Memory B cell (primary cell): ENCODE results near the gene CEPT1.

Experiments
- ATAC-seq: fragments of 150-1000 bp; cut with Tn5 transposase; 2 replicates; pipeline ENCODE4 v1.10.0; 2021; ENCODE audit warnings: low read depth, mild to moderate bottlenecking, moderate library complexity
- DNase-seq, 2 donors: peaks; one replicate each; pipeline ENCODE4 v3.0.0; 2022; ENCODE audit warnings: low spot score in 2 of 2
- H3K27ac Mint-ChIP-seq: one replicate; pipeline ENCODE4 v1.8.0; 2022; ENCODE audit warnings: mild to moderate bottlenecking, moderate library complexity, mixed read lengths
- H3K27me3 Mint-ChIP-seq: one replicate; pipeline ENCODE4 v1.8.0; 2022; ENCODE audit warnings: mixed read lengths
- H3K36me3 Mint-ChIP-seq: one replicate; pipeline ENCODE4 v1.8.0; 2022; ENCODE audit warnings: mild to moderate bottlenecking, mixed read lengths
- H3K4me1 Mint-ChIP-seq: one replicate; pipeline ENCODE4 v1.8.0; 2022; ENCODE audit warnings: mixed read lengths
- H3K4me3 Mint-ChIP-seq: one replicate; pipeline ENCODE4 v1.8.0; 2022; ENCODE audit warnings: mild to moderate bottlenecking, moderate library complexity, mixed read lengths
- H3K9me3 Mint-ChIP-seq: one replicate; pipeline ENCODE4 v1.8.0; 2022; ENCODE audit warnings: mixed read lengths

The CEPT1 gene

DNA sequence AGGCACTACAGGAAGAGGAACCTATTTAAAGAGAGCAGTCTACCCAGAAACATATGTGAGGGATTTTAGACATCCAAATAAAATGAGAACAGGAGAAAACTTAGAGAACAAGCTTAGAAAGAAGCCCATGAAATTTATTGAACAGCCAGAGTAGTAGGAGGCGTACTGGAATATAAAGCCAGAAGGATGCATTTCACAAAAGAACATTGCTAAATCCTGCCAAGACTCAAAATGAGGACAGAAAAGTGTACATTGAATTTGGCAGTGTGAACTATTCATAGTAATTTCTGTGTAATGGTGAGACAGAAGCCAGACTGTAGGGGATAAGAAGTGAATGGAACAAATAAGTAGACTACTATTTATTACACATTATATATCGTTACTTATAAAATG lies 22.5 kb downstream of the CEPT1 start:
- Mint-ChIP-seq H3K4me1 (peaks cover 29% of the 10 kb centered on the region), H3K9me3 (no peaks in the 10 kb centered on the region), H3K4me3 (no peak overlapping the region), H3K36me3 (peaks cover 34% of the 10 kb centered on the region), H3K27me3 (no peaks in the 10 kb centered on the region), H3K27ac (peak overlapping the region; percentile 77)
- ATAC-seq, result no peak
- no peak for DNase-seq

DNA sequence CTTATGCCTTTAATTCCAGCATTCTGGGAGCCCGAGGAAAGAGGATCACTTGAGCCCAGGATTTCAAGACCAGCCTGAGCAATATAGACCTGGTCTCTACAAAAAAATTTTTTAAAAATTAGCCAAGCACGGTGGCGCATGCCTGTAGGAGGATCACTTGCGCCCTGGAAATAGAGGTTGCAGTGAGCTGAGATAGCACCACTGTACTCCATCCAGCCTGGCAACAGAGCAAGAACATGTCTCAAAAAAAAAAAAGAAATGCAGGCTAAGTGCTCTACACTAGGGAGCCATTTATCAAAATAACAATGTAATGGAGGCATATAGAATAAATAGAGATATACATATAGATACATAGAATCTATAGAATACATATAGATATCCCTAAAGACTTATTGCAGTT lies 23.3 kb downstream of the CEPT1 start:
- peaks cover 29% of the 10 kb centered on the region for H3K4me1 Mint-ChIP-seq

DNA sequence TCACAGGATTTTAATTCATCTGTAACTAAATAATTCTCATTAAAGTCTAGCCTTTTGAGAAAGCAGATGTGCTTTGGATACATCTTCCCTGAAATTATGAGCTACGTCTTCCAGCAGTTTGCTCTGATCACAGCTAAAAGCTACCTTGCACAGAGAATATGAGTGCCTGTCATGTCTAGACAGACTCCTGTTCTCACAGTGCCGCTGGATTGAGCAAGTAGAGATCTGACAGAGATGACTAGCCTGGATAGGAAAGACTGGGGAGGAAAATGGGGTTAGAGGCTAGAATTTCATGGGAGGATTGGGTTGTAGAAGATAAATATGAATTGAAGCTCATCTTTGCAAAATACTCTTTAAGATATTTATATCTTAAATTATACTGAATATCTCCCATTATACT lies 24.1 kb downstream of the CEPT1 start:
- H3K9me3 Mint-ChIP-seq, result no peaks in the 10 kb centered on the region
- H3K4me3 Mint-ChIP-seq, result no peak overlapping the region
- no peak overlapping the region for H3K27ac Mint-ChIP-seq
- no peak for DNase-seq
- H3K4me1 Mint-ChIP-seq, result peaks cover 29% of the 10 kb centered on the region
- no peaks in the 10 kb centered on the region for H3K27me3 Mint-ChIP-seq
- peaks cover 37% of the 10 kb centered on the region for H3K36me3 Mint-ChIP-seq
- ATAC-seq, result no peak

More for the DNA sequence above, 23.3 kb downstream of the CEPT1 start:
- H3K4me3 Mint-ChIP-seq, result no peak overlapping the region
- peaks cover 40% of the 10 kb centered on the region for H3K36me3 Mint-ChIP-seq
- DNase-seq, result no peak
- no peak for ATAC-seq
- no peaks in the 10 kb centered on the region for H3K9me3 Mint-ChIP-seq
- no peak overlapping the region for H3K27ac Mint-ChIP-seq
- no peaks in the 10 kb centered on the region for H3K27me3 Mint-ChIP-seq

DNA sequence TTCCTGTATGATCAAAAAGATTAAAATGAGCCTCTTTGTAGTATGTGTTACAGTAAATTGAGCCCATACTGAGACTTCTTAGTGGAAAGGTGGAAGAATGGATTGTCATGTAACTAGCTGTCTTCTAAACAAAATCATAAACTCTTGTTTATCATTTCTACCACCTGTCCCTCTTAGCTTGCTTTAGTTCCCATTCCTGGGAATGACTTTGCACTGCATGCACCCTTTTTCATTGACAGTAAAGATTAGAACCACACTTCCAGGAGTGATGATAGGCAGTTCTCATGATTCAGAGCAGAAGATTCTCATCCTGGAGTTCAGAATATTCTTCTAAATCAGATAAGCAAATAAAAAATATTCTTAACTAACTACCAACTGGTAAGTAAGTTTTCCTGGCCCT lies 32.4 kb downstream of the CEPT1 start:
- Mint-ChIP-seq H3K4me3 (no peak overlapping the region), H3K27me3 (no peaks in the 10 kb centered on the region), H3K4me1 (peaks cover 22% of the 10 kb centered on the region), H3K36me3 (peaks cover 28% of the 10 kb centered on the region), H3K9me3 (no peaks in the 10 kb centered on the region), H3K27ac (peak overlapping the region; percentile 80)
- no peak for ATAC-seq
- no peak for DNase-seq

DNA sequence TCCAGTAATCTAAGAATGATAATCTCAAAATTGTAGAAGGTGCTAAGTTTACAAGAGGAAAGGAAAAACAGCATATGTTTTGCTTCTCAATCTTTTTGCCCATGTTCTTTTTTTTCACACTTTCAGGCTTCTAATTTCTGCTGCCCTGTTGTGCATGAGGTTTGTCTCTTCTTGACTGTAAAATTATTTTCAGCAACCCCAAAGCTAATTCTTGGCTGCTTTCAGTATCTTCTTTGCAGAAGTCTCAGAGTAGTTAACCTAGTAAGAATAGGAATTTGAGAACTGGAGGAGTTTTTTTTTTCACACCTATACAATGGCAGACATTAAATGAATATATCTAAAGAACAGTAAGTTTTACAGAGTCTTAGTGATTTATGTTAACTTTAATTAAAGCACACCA lies 34.0 kb downstream of the CEPT1 start:
- no peak overlapping the region for H3K4me3 Mint-ChIP-seq
- H3K4me1 Mint-ChIP-seq, result peaks cover 22% of the 10 kb centered on the region
- no peaks in the 10 kb centered on the region for H3K9me3 Mint-ChIP-seq
- peaks cover 21% of the 10 kb centered on the region for H3K36me3 Mint-ChIP-seq
- no peak for ATAC-seq
- DNase-seq, result no peak
- no peaks in the 10 kb centered on the region for H3K27me3 Mint-ChIP-seq
- H3K27ac Mint-ChIP-seq, result no peak overlapping the region

DNA sequence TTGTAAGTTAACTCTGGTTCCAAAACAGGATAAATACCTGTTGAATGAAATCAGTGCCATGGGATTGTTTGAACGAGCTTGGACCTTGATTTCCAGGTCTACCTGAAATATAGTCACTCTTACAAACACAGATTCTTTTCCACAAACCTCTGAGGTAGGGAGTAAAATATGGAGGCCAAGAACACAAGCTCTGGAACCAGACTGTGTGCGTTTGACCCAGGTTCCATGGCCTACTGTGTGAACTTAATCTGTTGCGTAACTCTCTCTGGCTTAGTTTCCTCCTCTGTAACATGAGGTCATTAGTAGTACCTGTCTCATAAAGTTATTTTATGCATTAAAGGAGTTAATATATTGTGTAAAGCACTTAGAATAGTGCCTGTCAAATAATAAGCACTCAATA lies 35.3 kb downstream of the CEPT1 start:
- no peak for DNase-seq
- Mint-ChIP-seq H3K36me3 (peaks cover 30% of the 10 kb centered on the region), H3K4me3 (no peak overlapping the region), H3K4me1 (peaks cover 27% of the 10 kb centered on the region), H3K27ac (peak overlapping the region; percentile 71), H3K27me3 (no peaks in the 10 kb centered on the region), H3K9me3 (no peaks in the 10 kb centered on the region)
- ATAC-seq, result no peak

DNA sequence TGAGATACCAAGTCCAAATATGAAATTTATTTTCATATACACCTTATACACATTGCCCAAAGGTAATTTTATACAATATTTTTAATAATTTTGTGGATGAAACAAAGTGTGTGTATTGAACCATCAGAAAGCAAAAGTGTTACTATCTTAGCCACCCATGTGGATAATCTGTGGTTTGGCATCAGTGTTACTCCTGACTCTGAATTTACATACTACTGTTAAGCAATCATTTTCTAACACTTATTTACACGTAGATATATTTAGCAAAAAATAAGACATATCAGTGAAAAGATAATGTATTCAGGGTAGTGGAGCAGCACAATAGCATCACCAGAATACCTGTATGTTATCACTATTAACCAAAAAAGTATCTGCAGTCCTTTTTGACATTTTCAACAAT lies 36.7 kb downstream of the CEPT1 start:
- H3K4me1 Mint-ChIP-seq, result peaks cover 30% of the 10 kb centered on the region
- H3K4me3 Mint-ChIP-seq, result no peak overlapping the region

DNA sequence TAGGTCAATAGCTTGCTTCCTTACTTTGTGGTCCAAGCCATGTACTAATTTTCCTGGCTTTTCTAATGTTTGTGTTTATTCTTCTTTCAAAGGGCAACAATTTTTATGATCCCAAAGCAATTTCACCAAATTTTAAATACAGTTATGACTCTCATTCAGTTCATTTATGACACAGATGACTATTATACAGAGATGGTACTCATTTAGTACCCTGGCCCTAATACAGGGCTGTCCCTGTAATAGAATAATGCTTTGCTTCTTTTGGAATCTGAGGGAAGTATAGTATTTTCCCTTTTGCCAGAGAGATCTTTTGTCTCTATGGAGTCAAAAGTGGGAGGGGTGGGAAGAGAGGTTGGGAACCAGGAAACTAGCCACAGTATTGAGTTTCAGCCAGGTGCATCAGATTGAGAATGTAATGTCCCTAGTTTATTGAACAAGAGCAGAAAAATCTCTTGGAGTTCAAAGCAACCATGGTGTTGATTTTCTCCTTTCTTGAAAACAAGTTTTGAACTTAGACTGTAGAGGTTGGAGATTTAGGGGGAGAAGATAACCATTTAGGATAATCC lies 40.0 kb downstream of the CEPT1 start:
- ATAC-seq (no peak), DNase-seq (no peak)
- peaks cover 41% of the 10 kb centered on the region for H3K36me3 Mint-ChIP-seq
- H3K9me3 Mint-ChIP-seq, result no peaks in the 10 kb centered on the region
- peak overlapping the region; percentile 49 for H3K27ac Mint-ChIP-seq
- H3K27me3 Mint-ChIP-seq, result no peaks in the 10 kb centered on the region
- peaks cover 38% of the 10 kb centered on the region for H3K4me1 Mint-ChIP-seq
- no peak overlapping the region for H3K4me3 Mint-ChIP-seq

More for the DNA sequence above, 36.7 kb downstream of the CEPT1 start:
- Mint-ChIP-seq H3K27me3 (no peaks in the 10 kb centered on the region), H3K27ac (peak overlapping the region; percentile 28), H3K9me3 (no peaks in the 10 kb centered on the region), H3K36me3 (peaks cover 32% of the 10 kb centered on the region)
- DNase-seq (no peak), ATAC-seq (peak; percentile 83)

DNA sequence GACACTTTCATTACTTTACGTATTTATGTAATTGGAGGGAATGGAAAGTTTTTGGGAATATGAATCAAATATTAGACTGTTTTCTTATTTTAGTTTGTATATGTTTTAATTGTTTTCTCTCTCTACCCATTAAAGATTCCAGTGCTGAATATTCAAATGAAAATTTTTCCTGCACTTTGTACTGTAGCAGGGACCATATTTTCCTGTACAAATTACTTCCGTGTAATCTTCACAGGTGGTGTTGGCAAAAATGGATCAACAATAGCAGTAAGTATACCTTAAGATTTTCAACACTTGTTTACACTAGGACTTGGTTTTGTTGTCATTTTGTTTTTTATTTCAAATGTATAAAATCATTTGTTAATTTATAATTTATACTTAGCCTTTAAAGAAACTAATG lies 42.0 kb downstream of the CEPT1 start:
- Mint-ChIP-seq H3K36me3 (peaks cover 41% of the 10 kb centered on the region), H3K4me1 (peaks cover 38% of the 10 kb centered on the region), H3K27ac (peak overlapping the region; percentile 76), H3K27me3 (no peaks in the 10 kb centered on the region), H3K9me3 (no peaks in the 10 kb centered on the region), H3K4me3 (no peak overlapping the region)
- DNase-seq (no peak), ATAC-seq (no peak)

DNA sequence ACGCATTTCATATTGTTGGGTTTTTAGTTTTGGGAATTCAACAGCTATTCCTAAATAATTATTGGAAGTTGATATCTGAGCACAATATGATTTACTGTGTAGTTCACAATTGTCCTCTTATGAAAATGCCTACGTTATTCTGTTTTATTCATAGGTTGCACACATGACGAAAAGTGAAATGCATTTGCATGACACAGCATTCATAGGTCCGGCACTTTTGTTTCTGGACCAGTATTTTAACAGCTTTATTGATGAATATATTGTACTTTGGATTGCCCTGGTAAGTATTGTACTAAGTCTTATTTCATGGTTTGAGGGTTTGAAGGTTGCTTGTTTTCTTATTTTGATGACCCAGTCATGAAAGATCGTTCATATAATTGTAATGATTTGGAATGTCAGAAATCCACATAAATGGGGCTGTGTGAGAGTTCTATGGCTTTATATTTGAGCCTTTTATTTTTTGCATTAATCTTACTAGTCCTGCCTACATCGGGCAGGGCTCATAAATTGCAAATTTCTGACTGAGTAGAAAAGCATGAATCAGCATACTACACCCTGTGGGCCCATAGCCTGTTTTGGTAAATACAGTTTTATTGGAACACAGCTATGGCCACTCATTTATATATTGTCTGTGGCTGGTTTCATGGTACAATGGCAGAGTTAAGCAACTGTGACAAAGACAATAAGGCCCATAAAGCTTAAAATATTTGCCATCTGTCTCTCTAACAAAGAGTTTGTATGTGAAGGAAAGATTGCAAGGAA lies 43.5 kb downstream of the CEPT1 start:
- Mint-ChIP-seq H3K36me3 (peaks cover 51% of the 10 kb centered on the region), H3K27ac (peak overlapping the region; percentile 76), H3K4me1 (peaks cover 40% of the 10 kb centered on the region), H3K4me3 (no peak overlapping the region), H3K9me3 (no peaks in the 10 kb centered on the region), H3K27me3 (no peaks in the 10 kb centered on the region)
- no peak for DNase-seq
- no peak for ATAC-seq

DNA sequence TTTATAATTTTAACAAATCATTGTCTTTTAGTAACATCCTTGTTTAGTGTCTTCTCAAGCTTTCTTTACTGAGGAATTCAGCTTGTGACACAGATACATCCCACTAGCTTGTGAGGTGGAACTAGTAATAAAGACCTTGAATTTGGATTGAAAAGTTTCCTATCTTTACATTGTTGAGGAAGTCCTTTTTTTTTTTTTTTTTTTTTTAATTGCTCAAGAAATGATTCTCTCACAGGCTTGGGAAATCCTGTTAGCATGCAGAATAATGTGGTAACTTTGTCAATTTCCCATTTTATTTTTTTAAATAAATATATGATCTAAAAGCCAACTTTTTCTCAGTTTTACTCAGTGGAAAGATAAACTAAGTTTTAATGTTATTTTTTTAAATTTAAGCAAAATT lies 44.6 kb downstream of the CEPT1 start:
- H3K4me3 Mint-ChIP-seq, result no peak overlapping the region
- peaks cover 1% of the 10 kb centered on the region for H3K9me3 Mint-ChIP-seq
- ATAC-seq (no peak), DNase-seq (no peak)
- peak overlapping the region; percentile 85 for H3K27ac Mint-ChIP-seq
- H3K4me1 Mint-ChIP-seq, result peaks cover 37% of the 10 kb centered on the region
- no peaks in the 10 kb centered on the region for H3K27me3 Mint-ChIP-seq
- peaks cover 57% of the 10 kb centered on the region for H3K36me3 Mint-ChIP-seq

DNA sequence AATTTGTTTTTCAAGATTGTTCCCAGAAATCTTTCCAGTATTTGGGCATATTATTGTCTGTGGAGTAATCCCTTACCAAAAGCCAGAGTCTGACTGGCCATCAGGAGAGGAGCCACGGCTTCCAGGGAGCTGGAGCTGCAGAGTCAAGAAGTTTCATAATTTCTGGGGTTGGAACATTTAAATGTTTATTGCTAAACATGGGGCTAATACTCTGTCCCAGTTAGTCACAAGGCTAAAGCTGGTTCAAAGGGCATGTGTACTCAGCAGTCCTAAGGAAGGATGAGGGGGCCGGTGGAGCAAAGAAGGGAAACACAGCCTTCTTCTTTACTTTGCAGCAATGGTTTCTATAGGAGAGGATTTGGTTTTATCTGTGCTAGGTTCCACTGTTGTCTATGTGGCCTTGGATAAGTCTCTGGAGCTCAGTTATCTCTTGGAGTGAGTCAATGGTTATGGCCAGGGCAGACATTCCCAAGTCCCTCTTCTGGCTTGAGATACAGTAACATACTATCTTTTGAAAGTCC lies 51.0 kb downstream of the CEPT1 start:
- no peak overlapping the region for H3K4me3 Mint-ChIP-seq
- ATAC-seq, result no peak
- H3K36me3 Mint-ChIP-seq, result peaks cover 56% of the 10 kb centered on the region
- no peaks in the 10 kb centered on the region for H3K27me3 Mint-ChIP-seq
- peaks cover 1% of the 10 kb centered on the region for H3K9me3 Mint-ChIP-seq
- peak overlapping the region; percentile 93 for H3K27ac Mint-ChIP-seq
- DNase-seq, result no peak
- peaks cover 47% of the 10 kb centered on the region for H3K4me1 Mint-ChIP-seq

DNA sequence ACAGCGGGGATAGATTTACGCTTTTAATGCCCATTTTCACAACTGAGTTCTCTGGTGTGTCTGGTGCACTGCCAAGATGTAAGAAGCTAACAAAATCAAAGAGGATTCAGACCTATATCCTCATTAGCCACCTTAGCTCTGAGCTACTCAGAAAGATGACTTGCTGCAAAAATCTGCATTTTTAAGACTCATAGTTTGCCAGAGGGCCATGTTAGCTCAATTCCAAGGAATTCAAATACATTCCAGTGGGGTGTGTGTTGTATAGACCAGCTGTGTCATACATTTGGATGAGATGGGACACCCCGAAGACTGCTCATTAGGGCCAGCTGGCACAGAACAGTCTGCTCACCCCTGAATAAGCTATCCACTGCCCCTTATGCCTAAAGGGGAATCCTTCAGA lies 51.5 kb downstream of the CEPT1 start:
- ATAC-seq (no peak), DNase-seq (no peak)
- Mint-ChIP-seq H3K27ac (peak overlapping the region; percentile 93), H3K27me3 (no peaks in the 10 kb centered on the region), H3K9me3 (peaks cover 1% of the 10 kb centered on the region), H3K4me1 (peaks cover 50% of the 10 kb centered on the region), H3K36me3 (peaks cover 61% of the 10 kb centered on the region), H3K4me3 (no peak overlapping the region)

DNA sequence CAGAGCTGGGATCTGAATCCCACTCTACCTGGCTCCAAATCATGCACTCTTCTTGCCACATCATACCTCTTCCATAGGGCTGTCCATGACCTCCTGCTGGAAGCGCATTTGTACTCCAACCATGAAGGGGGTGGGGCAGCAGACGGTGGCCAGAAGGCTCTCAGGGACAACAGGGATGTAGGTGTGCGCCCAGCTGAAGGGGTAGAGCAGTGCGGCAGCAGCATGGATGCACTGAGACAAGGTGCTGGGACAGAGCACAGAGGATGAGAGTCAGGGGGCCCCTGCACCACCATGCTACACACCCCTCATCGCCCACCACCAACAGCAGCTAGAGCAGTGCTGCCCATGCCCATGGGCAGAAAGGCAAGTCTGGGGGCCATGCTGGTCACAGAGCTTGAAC lies 52.1 kb downstream of the CEPT1 start:
- no peaks in the 10 kb centered on the region for H3K27me3 Mint-ChIP-seq
- ATAC-seq (no peak), DNase-seq (no peak)
- peaks cover 60% of the 10 kb centered on the region for H3K36me3 Mint-ChIP-seq
- H3K4me3 Mint-ChIP-seq, result no peak overlapping the region
- peak overlapping the region; percentile 93 for H3K27ac Mint-ChIP-seq
- H3K9me3 Mint-ChIP-seq, result peaks cover 1% of the 10 kb centered on the region
- peaks cover 51% of the 10 kb centered on the region for H3K4me1 Mint-ChIP-seq
